ENCODE data around the gene OR4D9.

DNA sequence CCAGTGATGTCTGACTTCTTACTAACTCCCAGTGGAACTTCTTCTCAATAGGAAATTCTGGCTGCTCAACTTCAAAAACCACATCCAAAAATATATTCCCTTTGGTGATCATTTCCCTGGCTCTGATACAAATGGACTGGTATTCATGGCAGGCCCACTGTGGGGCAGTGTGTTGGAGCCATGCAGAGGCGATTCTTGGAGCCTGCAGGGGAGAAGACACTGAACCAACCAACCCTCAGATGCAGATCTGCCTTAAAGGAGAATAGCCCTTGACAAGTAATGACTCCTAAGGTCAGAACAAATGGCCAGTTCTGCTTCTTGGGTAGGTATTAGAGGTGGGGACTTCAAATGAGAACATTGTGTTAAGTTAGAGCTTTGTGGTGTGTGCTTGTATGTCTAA lies 12.2 kb downstream of the OR4D9 start:
- TF ChIP-seq, protein P1, sequence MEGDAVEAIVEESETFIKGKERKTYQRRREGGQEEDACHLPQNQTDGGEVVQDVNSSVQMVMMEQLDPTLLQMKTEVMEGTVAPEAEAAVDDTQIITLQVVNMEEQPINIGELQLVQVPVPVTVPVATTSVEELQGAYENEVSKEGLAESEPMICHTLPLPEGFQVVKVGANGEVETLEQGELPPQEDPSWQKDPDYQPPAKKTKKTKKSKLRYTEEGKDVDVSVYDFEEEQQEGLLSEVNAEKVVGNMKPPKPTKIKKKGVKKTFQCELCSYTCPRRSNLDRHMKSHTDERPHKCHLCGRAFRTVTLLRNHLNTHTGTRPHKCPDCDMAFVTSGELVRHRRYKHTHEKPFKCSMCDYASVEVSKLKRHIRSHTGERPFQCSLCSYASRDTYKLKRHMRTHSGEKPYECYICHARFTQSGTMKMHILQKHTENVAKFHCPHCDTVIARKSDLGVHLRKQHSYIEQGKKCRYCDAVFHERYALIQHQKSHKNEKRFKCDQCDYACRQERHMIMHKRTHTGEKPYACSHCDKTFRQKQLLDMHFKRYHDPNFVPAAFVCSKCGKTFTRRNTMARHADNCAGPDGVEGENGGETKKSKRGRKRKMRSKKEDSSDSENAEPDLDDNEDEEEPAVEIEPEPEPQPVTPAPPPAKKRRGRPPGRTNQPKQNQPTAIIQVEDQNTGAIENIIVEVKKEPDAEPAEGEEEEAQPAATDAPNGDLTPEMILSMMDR (IDR thresholded peaks at IDR 0.05) = no peak
- TF ChIP-seq POLR2A (IDR thresholded peaks at IDR 0.05) = no peak
- TF ChIP-seq POLR2AphosphoS5 (IDR thresholded peaks at IDR 0.05) = no peak
- TF ChIP-seq EP300 (IDR thresholded peaks at IDR 0.05) = no peak

Measured in stomach (tissue), 4 donors.